Measurements from ENCODE around the gene PUS10. TPM values are rescaled to one million over a fixed set of nuclear protein-coding genes. Genes with fewer than 3 reads are reported as not detected.
A peak's percentile ranks its signal among the peaks of the same experiment; 100 is the strongest.

The PUS10 gene
- total and polyA plus RNA-seq, 2 of the 13 experiments (the other 11 are each of a cell fraction or from before 2014, with no cell fraction given): 41.4 to 44.3 TPM

- TF ChIP-seq ZNF414 (CRISPR knock-in tag; IDR thresholded peaks at IDR 0.05) (no peak; the same call in 1 of the 2 replicates), ZNF839 (CRISPR knock-in tag; IDR thresholded peaks at IDR 0.05; ENCODE audit: borderline replicate concordance) (peak; percentile 27; the same call in 1 of the 2 replicates), MEIS1 (CRISPR knock-in tag; IDR thresholded peaks at IDR 0.05; ENCODE audit: borderline replicate concordance) (peak; percentile 77; the same call in 1 of the 2 replicates), TMF1 (CRISPR knock-in tag; IDR thresholded peaks at IDR 0.05; ENCODE audit: low read depth) (peak; percentile 70; the same call in 1 of the 2 replicates), PRDM4 (CRISPR knock-in tag; IDR thresholded peaks at IDR 0.05; ENCODE audit: borderline replicate concordance) (no peak), IKZF5 (CRISPR knock-in tag; IDR thresholded peaks at IDR 0.05) (peak; percentile 41; the same call in 1 of the 2 replicates), ZNF33A (CRISPR knock-in tag; IDR thresholded peaks at IDR 0.05; ENCODE audit: borderline replicate concordance) (no peak), CEBPZ (IDR thresholded peaks at IDR 0.05; ENCODE audit: low read length) (no peak), ATF7 (IDR thresholded peaks at IDR 0.05) (no peak), ATF7 (CRISPR knock-in tag; IDR thresholded peaks at IDR 0.05) (no peak), ZSCAN31 (CRISPR knock-in tag; IDR thresholded peaks at IDR 0.05; ENCODE audit: low read depth) (peak; percentile 77), ZNF678 (CRISPR knock-in tag; IDR thresholded peaks at IDR 0.05) (peak; percentile 97), TEAD3 (CRISPR knock-in tag; optimal IDR thresholded peaks at IDR 0.05; ENCODE audit: borderline replicate concordance) (peak; percentile 31), ZFP37 (CRISPR knock-in tag; IDR thresholded peaks at IDR 0.05; ENCODE audit: borderline replicate concordance) (0 out of 2 replicates have a peak, but pooled peaks have one; percentile 62), ZNF775 (CRISPR knock-in tag; IDR thresholded peaks at IDR 0.05; ENCODE audit: borderline replicate concordance) (no peak), ZMYM2 (CRISPR knock-in tag; IDR thresholded peaks at IDR 0.05) (no peak), NFYB (CRISPR knock-in tag; IDR thresholded peaks at IDR 0.05) (peak; percentile 82), MXD1 (CRISPR knock-in tag; IDR thresholded peaks at IDR 0.05) (peak; percentile 76; the same call in 1 of the 2 replicates), SAFB2 (CRISPR knock-in tag; IDR thresholded peaks at IDR 0.05; ENCODE audit: borderline replicate concordance, low read depth) (peak; percentile 87), ZFY (CRISPR knock-in tag; IDR thresholded peaks at IDR 0.05) (peak; percentile 83)
Observed at GRCh38 chr2:61065714-61066709, 48.0 kb upstream of the PUS10 start, which contains the start of gene SANBR (continued).

Data from HepG2 (cell line).